ENCODE results near the gene COQ4.
A peak's percentile ranks its signal among the peaks of the same experiment; 100 is the strongest.

COQ4 gene

GRCh38 chr9:128288273-128289004 lies 34.2 kb upstream of the COQ4 start:
- TF ChIP-seq JUND (IDR thresholded peaks at IDR 0.05; ENCODE audit: low read depth): no peak
- DNase-seq (ENCODE audit: low read depth in 1 of 2, low spot score in 1 of 2): no peak
- in situ Hi-C loops (cut with HindIII; ENCODE audit: low pct_unique_long_range_greater_than_20kb, low sequenced_read_pairs): no loop called here

GRCh38 chr9:128292009-128292408 lies 30.6 kb upstream of the COQ4 start:
- no peak for DNase-seq (ENCODE audit: low read depth in 1 of 2, low spot score in 1 of 2)
- TF ChIP-seq JUND (IDR thresholded peaks at IDR 0.05; ENCODE audit: low read depth): no peak
- in situ Hi-C loops (cut with HindIII; ENCODE audit: low pct_unique_long_range_greater_than_20kb, low sequenced_read_pairs): no loop called here

- no peak for TF ChIP-seq JUND (IDR thresholded peaks at IDR 0.05; ENCODE audit: low read depth)
- DNase-seq (ENCODE audit: low read depth in 1 of 2, low spot score in 1 of 2): no peak
- in situ Hi-C loops (cut with HindIII; ENCODE audit: low pct_unique_long_range_greater_than_20kb, low sequenced_read_pairs): no loop called here
Observed at GRCh38 chr9:128293091-128293490, 29.5 kb upstream of the COQ4 start.

- no peak for TF ChIP-seq JUND (IDR thresholded peaks at IDR 0.05; ENCODE audit: low read depth)
- in situ Hi-C loops (cut with HindIII; ENCODE audit: low pct_unique_long_range_greater_than_20kb, low sequenced_read_pairs): no loop called here
- no peak for DNase-seq (ENCODE audit: low read depth in 1 of 2, low spot score in 1 of 2)
Observed at GRCh38 chr9:128294142-128294541, 28.5 kb upstream of the COQ4 start.

GRCh38 chr9:128296340-128297220 lies 26.1 kb upstream of the COQ4 start:
- in situ Hi-C loops (cut with HindIII; ENCODE audit: low pct_unique_long_range_greater_than_20kb, low sequenced_read_pairs): no loop called here
- TF ChIP-seq JUND (IDR thresholded peaks at IDR 0.05; ENCODE audit: low read depth): no peak
- no peak for DNase-seq (ENCODE audit: low read depth in 1 of 2, low spot score in 1 of 2)

GRCh38 chr9:128297221-128297773 lies 25.3 kb upstream of the COQ4 start:
- DNase-seq (ENCODE audit: low read depth in 1 of 2, low spot score in 1 of 2): no peak
- TF ChIP-seq JUND (IDR thresholded peaks at IDR 0.05; ENCODE audit: low read depth): no peak
- in situ Hi-C loops (cut with HindIII; ENCODE audit: low pct_unique_long_range_greater_than_20kb, low sequenced_read_pairs): no loop called here

GRCh38 chr9:128298535-128299482 lies 23.8 kb upstream of the COQ4 start:
- in situ Hi-C loops (cut with HindIII; ENCODE audit: low pct_unique_long_range_greater_than_20kb, low sequenced_read_pairs): no loop called here
- DNase-seq (ENCODE audit: low read depth in 1 of 2, low spot score in 1 of 2): peak; percentile 80 to 94
- TF ChIP-seq JUND (IDR thresholded peaks at IDR 0.05; ENCODE audit: low read depth): peak; percentile 28; the same call in 1 of the 2 replicates

- no peak for TF ChIP-seq JUND (IDR thresholded peaks at IDR 0.05; ENCODE audit: low read depth)
- in situ Hi-C loops (cut with HindIII; ENCODE audit: low pct_unique_long_range_greater_than_20kb, low sequenced_read_pairs): no loop called here
Observed at GRCh38 chr9:128304136-128304970, 18.3 kb upstream of the COQ4 start.

GRCh38 chr9:128304971-128305288 lies 17.7 kb upstream of the COQ4 start:
- in situ Hi-C loops (cut with HindIII; ENCODE audit: low pct_unique_long_range_greater_than_20kb, low sequenced_read_pairs): no loop called here
- no peak for TF ChIP-seq JUND (IDR thresholded peaks at IDR 0.05; ENCODE audit: low read depth)
- no peak for DNase-seq (ENCODE audit: low read depth in 1 of 2, low spot score in 1 of 2)

More at GRCh38 chr9:128304136-128304970, 18.3 kb upstream of the COQ4 start:
- DNase-seq (ENCODE audit: low read depth in 1 of 2, low spot score in 1 of 2): no peak

GRCh38 chr9:128309551-128309950 lies 13.1 kb upstream of the COQ4 start:
- TF ChIP-seq JUND (IDR thresholded peaks at IDR 0.05; ENCODE audit: low read depth): no peak
- DNase-seq (ENCODE audit: low read depth in 1 of 2, low spot score in 1 of 2): no peak
- in situ Hi-C loops (cut with HindIII; ENCODE audit: low pct_unique_long_range_greater_than_20kb, low sequenced_read_pairs): no loop called here

GRCh38 chr9:128310461-128310860 lies 12.2 kb upstream of the COQ4 start:
- in situ Hi-C loops (cut with HindIII; ENCODE audit: low pct_unique_long_range_greater_than_20kb, low sequenced_read_pairs): no loop called here
- DNase-seq (ENCODE audit: low read depth in 1 of 2, low spot score in 1 of 2): no peak
- TF ChIP-seq JUND (IDR thresholded peaks at IDR 0.05; ENCODE audit: low read depth): no peak
